Activated T-cell treated with anti-CD3 and anti-CD28 coated beads for 24 hours (primary cell): Measurements from ENCODE around the gene YARS2.
"Not testable (repeated sequence)": the region's sequence is repeated elsewhere in the genome, so short reads cannot be mapped to it uniquely, and the experiment has no call there.

Experiments
- DNase-seq: peaks from one replicate; pipeline ENCODE4 v3.0.0-alpha.2; 2020; ENCODE audit warnings: low read depth

Gene YARS2

DNA sequence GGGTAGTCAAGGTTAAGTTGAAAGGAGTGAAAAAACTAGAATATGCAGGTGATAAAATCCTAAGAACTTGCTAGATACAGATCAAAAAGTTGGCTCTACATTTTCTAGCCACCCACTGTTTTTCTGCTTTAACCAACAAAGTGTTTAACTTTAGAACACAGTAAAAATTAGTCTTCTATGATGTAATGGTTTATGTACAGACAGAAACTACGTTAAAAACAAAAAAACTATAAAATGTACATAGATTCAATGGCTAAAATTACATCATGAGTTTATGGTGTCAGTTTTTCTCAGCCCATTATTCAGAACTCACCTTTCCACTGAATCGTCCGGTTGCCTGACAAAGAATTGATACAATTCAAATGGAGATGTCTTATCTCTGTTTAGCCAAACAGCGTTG is 2.1 kb downstream of the YARS2 start:
- DNase-seq: no peak

DNA sequence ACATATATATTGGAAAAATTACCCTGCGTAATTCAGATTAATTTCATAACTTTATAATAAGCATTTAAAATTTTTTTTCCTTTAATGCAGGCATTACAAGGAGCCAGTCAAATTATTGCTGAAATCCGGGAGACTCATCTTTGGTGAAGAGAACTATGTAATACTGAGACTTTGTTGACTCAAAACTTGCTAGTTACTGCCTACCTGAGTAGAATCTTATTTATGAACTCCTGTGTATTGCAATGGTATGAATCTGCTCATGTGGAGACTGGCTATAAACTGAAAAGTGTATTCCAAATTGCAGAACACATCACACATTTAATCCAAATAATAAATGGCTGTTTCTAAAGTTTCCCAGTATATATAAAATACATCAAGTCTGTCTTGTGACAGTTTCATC is 12.4 kb downstream of the YARS2 start:
- DNase-seq: no peak

DNA sequence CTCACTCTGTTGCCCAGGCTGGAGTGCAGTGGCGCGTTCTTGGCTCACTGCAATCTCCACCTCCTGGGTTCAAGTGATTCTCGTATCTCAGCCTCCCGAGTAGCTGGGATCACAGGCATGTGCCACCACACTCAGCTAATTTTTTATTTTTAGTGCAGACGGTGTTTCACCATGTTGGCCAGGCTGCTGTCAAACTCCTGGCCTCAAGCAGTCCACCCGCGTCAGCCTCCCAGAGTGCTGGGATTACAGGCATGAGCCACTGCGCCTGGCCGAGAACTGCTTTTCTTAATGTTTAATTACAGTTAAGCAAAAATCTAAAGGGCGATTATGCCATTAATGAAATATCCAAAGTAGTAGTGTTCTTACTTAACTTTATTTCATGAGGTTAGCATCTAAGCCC is 13.6 kb downstream of the YARS2 start:
- no peak for DNase-seq

DNA sequence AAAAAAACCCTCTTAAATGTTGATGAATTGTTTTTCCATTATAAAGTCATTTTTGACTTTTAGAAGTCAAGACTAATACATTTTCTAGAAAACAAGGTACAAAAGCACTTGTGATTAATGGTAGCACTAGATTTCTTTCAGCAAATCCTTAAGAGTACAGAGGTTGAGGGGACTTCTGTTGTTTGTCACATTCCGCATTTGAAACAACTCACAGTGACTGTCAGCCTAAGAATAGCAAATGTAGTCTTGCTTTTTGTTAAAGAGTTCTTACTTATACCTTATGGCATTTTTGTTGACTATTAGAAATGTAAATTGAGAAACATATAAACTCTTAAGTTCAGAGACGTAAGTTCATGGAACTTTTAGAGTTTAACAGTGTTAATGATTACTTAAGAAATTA is 16.4 kb downstream of the YARS2 start:
- no peak for DNase-seq

DNA sequence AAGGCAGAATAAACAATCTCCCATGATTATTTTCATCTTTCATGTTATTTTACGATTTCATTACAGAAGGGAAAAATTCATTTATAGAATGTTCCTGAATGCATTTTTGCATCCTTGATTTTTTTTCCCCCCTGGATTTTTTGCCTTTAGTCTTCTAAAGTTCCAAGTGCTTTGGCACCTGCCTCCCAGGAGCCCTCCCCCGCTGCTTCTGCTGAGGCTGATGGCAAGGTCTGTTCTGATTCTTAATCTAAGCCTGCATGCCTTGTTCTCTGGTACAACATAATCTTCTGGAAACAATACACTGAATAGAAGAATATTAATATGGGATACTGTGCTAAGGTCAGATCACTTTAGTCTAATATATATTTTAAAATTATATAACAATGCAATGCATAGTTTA is 18.0 kb downstream of the YARS2 start:
- DNase-seq: no peak

DNA sequence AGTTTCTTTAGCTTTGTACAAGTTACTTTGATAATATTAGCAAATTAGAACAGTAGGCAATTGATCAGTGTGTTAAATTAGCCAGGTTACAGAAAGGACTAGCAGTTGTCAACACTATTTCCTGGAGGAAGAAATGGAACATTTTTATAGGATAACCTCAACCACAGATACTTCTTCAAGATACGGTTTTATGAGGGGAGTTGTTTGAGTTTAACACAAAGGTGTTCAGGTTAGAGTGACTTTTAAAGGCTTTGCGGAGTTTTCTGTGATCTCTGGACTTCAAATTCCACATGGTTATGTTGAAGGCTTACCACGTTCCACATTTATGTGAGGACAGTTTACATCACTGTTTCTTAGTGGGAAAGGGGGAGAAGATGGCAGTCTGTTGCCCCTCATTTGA is 19.3 kb downstream of the YARS2 start:
- no peak for DNase-seq

DNA sequence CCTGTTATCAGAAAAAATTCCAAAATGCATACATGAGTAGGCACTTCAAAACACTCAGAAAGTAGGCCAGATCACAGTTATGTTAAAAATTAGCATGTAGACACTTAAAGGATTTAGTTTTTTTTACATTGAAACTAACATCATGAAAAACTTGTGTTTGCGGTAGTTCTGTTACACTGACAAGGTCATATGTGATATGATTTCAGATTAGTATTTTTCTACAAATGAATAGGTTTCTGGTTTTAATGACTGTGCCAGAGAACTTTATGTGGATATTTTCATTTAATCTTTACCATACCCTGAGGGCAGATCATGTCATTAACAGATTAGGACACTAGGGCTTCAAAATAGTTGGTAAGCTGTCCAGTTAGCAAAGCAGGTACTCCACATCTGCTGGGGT is 20.7 kb downstream of the YARS2 start:
- DNase-seq: no peak

DNA sequence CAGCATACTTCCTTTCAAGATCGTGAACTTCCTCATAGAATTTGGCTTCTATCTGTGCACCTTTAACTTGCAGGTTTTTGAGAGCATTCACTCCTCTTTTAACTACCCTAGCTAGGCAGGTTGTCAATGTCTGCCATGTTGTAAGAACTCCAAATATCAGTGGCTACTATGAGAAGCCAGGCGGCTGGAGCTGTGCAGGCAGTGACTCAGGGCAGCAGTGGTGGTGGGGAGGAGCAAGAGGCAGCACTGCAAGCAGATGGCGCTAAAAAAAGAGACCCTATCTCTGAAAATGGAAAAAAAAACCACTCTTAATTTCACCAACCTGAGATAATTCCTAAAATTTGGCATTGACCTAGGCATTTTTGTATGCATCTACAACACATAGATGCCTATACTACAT is 28.5 kb downstream of the YARS2 start:
- DNase-seq: no peak

DNA sequence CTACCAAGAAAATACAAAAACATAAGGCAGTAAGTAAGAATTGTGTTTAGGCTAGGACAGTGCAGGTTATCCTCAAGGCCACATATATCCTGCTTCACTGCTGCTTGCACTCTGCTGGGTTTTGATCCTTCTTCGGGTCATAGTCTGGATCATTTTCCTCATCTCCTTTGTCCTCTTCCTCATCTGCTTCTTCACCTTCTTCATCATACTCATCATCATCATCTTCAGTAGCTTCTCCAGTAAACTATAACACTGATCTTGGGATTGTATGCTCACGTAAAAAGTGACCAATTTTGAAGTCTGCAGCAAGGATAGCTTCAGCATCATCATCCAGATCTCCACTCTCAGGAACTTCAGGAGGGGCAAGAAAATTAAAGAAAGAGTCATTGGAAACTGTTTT is 29.4 kb downstream of the YARS2 start:
- DNase-seq: no peak

DNA sequence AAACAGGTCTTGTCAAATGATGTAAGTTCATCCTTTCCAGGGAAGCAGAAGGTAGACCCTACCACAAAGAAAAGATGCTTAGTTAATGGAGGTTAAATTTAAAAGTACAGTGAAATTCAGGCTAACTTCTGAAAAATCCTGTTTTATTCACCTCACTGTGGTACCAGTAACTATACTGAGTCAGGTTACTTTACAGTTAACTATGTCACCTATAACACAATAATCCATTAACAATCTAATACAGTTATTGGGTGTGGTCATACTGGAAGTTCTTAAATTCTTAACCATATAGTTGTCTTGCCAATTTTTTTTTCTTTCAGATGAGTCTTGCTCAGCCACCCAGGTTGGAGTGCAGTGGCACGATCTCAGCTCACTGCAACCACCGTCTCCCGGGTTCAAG is 30.4 kb downstream of the YARS2 start:
- DNase-seq: not testable (repeated sequence)

DNA sequence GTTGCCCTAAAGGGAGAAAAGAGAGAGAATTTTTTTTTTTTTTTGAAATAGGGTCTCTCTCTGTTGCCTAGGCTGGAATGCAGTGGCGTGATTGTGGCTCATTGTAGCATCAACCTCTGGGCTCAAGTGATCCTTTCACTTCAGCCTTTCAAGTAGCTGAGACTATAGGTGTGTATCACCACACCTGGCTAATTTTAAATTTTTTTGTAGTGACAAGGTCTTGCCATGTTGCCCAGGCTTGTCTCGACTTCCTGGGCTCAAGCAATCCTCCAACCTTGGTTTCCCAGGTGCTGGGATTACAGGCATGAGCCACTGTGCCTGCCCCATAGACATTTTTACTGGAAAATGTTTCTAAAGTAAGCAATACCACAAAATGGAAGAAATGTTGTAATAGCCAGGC is 36.8 kb downstream of the YARS2 start:
- DNase-seq: no peak

DNA sequence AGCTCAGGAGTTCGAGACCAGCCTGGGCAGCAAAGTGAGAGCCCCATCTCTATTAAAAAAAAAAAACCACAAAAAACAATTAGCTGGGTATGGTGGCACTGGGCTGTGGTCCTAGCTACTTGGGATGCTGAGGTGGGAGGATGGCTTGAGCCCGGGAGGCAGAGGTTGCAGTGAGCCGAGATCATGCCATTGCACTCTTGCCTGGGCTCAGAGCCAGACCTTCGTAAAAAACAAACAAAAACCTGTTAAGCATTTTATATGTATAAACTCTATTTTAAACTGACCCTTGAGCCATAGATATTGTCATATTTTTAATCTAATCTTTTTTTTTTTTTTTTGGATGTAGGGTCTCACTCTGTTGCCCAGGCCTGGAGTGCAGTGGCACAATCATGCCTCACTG is 40.9 kb downstream of the YARS2 start:
- DNase-seq: no peak

DNA sequence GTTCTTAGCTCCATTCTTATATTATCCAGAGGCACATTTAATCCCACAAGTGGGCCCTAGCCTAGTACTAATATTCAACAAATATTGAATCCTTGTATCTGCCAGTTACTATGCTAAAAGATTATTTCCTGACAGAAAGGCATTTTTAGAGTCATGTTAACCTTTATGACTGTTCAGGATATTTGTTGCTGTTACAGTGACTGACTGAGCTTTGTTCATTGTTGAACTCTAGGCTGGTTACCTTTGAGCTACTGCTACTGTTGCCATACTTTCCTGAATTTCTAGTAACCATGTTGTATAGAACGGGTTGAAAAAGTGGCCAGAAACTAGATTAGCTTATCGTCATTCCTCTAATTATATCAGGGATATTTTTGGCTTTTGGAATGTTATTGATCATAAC is 46.8 kb downstream of the YARS2 start:
- DNase-seq: no peak

DNA sequence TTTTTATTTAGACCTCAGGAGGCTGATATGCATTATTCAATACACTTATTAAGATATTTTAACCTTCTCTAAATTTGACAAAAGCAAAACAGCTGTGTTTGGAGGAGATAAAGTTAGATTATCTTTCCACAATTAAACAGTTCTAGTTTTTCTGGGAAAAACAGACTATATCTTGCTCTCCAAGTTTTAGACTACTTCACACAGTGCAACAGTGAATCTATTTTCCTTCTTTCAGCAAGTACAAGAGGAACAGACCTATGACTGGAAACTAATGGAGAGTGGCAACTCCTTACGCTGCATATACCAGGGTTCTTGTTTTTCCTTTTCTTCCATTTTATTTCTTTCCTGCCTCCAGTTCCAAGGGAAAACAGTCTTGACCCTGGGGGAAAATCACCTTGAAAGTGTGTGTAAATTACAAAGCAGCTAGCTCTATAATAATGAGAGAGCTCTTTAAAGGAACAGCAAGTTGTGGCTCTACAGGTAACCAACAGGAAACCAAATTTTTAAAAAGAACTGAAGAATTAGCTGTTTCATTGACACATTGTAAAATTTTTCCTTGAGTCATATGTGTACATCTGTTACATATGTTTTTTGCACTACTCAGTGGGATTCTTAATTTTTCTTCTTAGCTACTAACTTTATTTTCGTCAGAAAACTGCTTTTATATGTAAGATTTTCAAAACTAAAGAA is 49.2 kb downstream of the YARS2 start:
- DNase-seq: no peak

DNA sequence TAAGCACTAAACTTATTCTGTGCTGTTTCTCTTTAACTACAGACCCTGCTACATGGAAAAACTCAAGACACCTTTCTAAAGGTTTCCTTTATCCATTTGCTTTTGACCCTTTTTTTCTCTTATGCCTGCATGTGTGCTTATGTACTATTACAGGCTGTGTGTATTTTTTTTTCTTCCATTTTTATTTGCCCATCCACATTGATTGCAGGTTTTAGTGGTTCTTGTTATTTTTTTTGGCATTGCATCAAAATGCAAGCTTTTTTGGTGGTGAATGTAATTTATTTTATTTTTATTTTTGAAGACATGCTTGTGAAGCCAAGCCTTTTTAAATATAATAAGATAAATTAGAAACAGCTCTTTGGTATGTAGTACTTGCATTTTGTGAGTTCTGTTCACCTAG is 49.9 kb downstream of the YARS2 start:
- DNase-seq: no peak

DNA sequence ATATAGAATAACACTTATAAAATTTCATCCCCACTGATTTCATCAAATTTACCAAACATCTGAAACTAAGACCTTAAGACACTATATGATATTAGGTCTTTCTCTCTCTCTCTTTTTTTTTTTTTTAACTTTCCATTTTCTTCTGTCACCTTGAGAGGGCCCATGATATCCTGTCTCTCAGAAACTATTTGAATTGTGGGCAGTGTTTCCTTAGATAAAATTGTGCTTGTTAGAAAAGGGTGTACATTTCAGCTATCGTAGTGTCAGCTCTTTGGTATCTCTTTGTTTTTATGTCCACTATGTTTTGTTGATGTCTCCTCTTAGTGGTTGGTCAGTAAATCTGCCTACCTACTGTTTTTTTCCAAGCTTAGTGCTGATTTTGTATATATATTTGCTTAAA is 52.8 kb downstream of the YARS2 start:
- DNase-seq: no peak

DNA sequence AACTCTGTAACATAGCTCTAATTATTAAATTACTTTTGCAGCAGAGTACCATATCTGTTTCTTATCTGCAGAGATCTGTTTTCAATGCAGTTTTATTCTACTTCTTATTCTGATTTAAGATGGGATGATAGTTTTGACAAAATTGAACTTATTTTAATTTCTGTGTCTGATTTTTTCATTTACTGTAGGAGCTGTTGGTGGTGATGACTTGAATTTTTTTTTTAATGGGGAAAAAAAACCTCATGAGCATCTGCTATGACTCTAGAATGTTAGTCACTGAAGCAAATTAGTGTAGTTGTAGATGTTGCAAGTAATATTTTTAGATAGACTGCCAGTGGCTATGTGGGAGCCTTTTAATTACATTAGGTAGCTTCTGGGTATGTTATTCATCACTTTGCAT is 53.2 kb downstream of the YARS2 start:
- DNase-seq: no peak

DNA sequence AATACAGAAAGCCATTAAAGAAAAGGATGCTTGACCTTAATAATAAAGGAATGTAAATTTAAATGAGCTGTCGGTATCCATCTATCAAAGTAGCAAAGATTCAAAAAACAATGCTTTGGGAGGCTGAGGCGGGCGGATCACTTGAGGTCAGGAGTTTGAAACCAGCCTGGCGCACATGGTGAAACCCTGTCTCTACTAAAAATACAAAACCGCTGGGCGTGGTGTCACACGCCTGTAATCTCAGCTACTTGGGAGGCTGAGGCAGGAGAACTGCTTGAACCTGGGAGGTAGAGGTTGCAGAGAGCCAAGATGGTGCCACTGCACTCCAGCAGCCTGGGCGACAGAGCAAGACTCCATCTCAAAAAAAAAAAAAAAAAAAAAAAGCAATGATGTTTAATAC is 56.3 kb downstream of the YARS2 start:
- not testable (repeated sequence) for DNase-seq

DNA sequence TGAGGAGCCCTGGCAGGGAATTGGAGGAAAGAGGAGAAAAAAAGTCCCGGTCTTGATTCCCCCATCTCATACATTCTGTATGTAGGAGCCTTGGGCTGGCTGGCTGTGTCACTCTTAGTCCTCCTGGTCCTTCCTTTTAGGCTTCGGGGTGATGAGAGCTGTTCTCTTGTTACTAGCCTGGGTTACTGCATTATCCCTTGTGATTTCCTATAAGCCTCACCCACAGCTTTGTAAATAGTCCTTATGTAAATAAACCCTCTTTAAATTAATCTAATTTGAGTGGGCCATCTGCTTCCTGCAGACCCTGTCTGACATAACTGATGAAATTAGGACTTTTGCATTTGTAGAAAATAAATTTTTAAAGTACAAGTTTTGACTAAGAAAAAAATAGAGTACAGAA is 57.4 kb downstream of the YARS2 start:
- no peak for DNase-seq

DNA sequence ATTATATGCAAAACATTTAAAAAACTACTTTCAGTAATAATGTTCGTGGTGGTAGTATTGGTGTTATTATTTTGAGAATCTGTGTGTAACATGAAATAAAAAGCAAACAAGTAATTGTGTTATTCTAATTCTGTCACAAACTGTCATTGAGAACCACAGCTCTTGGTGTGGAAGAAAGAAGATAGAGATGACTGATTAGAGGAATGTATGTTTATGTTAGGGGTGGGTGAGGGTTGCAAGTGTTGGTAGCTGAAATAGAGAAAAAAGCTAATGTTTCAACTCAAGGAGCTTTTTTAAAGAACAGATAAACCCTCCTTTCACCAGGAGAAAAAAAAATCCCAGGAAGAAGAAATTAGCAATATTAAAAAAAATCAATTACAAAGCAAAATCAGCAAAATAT is 58.3 kb downstream of the YARS2 start:
- no peak for DNase-seq
